Natural killer cell (primary cell): ENCODE data around the gene FOXP3. TPM values are rescaled to one million over a fixed set of nuclear protein-coding genes. Genes with fewer than 3 reads are reported as not detected.

ENCODE experiments used
- ATAC-seq, 3 donors: fragments of 150-1000 bp in 2 of 3; fragments of 200-7000 bp in 1 of 3; cut with Tn5 transposase; 1 replicate in 1 of 3; 2 replicates in 2 of 3; pipeline ENCODE4 v1.10.0; 2021; ENCODE audit warnings: mild to moderate bottlenecking in 2 of 3, moderate library complexity in 2 of 3
- DNase-seq, 2 donors: peaks; one replicate each; pipeline versions ENCODE4 v3.0.0 to v3.0.0-alpha.2; 2013 to 2021; ENCODE audit warnings: mixed read lengths in 1 of 2
- H3K27ac ChIP-seq: one replicate; pipeline ENCODE4 v1.5.1; 2013; ENCODE audit warnings: mild to moderate bottlenecking, low read length
- H3K27me3 ChIP-seq: one replicate; pipeline ENCODE4 v1.6.1; 2013; ENCODE audit warnings: low read length; ENCODE audit not compliant: control insufficient read depth, insufficient read depth
- H3K36me3 ChIP-seq: one replicate; pipeline ENCODE4 v1.6.1; 2013; ENCODE audit warnings: low read length; ENCODE audit not compliant: control insufficient read depth, insufficient read depth
- H3K4me1 ChIP-seq: one replicate; pipeline ENCODE4 v1.6.1; 2013; ENCODE audit warnings: low read length; ENCODE audit not compliant: control insufficient read depth, insufficient read depth
- H3K4me3 ChIP-seq: one replicate; pipeline ENCODE4 v1.5.1; 2013; ENCODE audit warnings: low read length
- H3K9me3 ChIP-seq: one replicate; pipeline ENCODE4 v1.6.1; 2013; ENCODE audit warnings: low read length; ENCODE audit not compliant: control insufficient read depth, insufficient read depth
- H3K27ac Mint-ChIP-seq, 2 donors: one replicate each; pipeline ENCODE4 v1.8.0; 2022; ENCODE audit warnings: mild to moderate bottlenecking in 2 of 2, mixed read lengths in 2 of 2, moderate library complexity in 1 of 2
- H3K27me3 Mint-ChIP-seq, 2 donors: one replicate each; pipeline ENCODE4 v1.8.0; 2022; ENCODE audit warnings: low read depth in 2 of 2, mixed read lengths in 2 of 2
- H3K36me3 Mint-ChIP-seq: one replicate; pipeline ENCODE4 v1.8.0; 2022; ENCODE audit warnings: mixed read lengths
- H3K4me1 Mint-ChIP-seq, 2 donors: one replicate each; pipeline ENCODE4 v1.8.0; 2022; ENCODE audit warnings: mixed read lengths in 2 of 2
- H3K4me3 Mint-ChIP-seq: one replicate; pipeline ENCODE4 v1.8.0; 2022; ENCODE audit warnings: mild to moderate bottlenecking, moderate library complexity, mixed read lengths
- H3K9me3 Mint-ChIP-seq, 2 donors: one replicate each; pipeline ENCODE4 v1.8.0; 2022; ENCODE audit warnings: mixed read lengths in 2 of 2
- CTCF ChIP-seq: fragments of 200-600 bp; IDR thresholded peaks from one replicate; pipeline ENCODE4 v1.8.0; 2022; ENCODE audit warnings: antibody characterized with exemption
- WGBS: methylation state at CpG from one replicate; pipeline ENCODE4 v1.1.7; 2013; ENCODE audit warnings: missing lambda C conversion rate; ENCODE audit not compliant: insufficient coverage; 5-methylcytosine and 5-hydroxymethylcytosine counted together
- intact Hi-C: fragments of 100-400 bp; cut with micrococcal nuclease; formaldehyde crosslinking; loops from one replicate; pipeline ENCODE4 v1.14.2; 2022
- total RNA-seq, 4 donors: library from RNA; stranded (reverse); fragments of 120-200 nt in 1 of 4; gene quantifications; one replicate each; pipeline versions ENCODE4 v1.2.3 to v1.2.4, GENCODE V29; 2013 to 2022

Gene FOXP3
- total RNA-seq, 3 donors from 2014 or later (not counting 1 experiment from before 2014, with no cell fraction given): 0.09 to 0.32 (median 0.20) TPM

- Mint-ChIP-seq H3K4me1 (peaks cover 8 to 20% of the 10 kb centered on the region in 2 donors), H3K27ac (no peak overlapping the region), H3K4me3 (no peak overlapping the region), H3K9me3 (no peaks in the 10 kb centered on the region), H3K36me3 (no peaks in the 10 kb centered on the region), H3K27me3 (no peaks in the 10 kb centered on the region)
- Histone ChIP-seq H3K27me3 (no peaks in the 10 kb centered on the region), H3K27ac (no peak overlapping the region), H3K4me1 (peaks cover 8% of the 10 kb centered on the region), H3K9me3 (no peaks in the 10 kb centered on the region), H3K36me3 (peaks cover 21% of the 10 kb centered on the region), H3K4me3 (no peak overlapping the region)
- no peak for TF ChIP-seq CTCF
- no peak for ATAC-seq
- WGBS: 92% methylated on average over 5 of the region's 6 CpGs
- intact Hi-C loops: no loop called here
- DNase-seq: no peak
Observed at GRCh38 chrX:49249071-49249470, 15.4 kb downstream of the FOXP3 start.

- peaks cover 8 to 20% of the 10 kb centered on the region in 2 donors for H3K4me1 Mint-ChIP-seq
- no peak overlapping the region for H3K4me3 Mint-ChIP-seq
- ATAC-seq (no peak), DNase-seq (no peak)
- no peaks in the 10 kb centered on the region for H3K27me3 Mint-ChIP-seq
- no peak overlapping the region for H3K4me3 ChIP-seq
- intact Hi-C loops: no loop called here
- H3K27me3 ChIP-seq: no peaks in the 10 kb centered on the region
- no peaks in the 10 kb centered on the region for H3K36me3 Mint-ChIP-seq
- H3K4me1 ChIP-seq: peaks cover 4% of the 10 kb centered on the region
- no peaks in the 10 kb centered on the region for H3K9me3 ChIP-seq
- H3K9me3 Mint-ChIP-seq: no peaks in the 10 kb centered on the region
- WGBS: 97% methylated on average over 28 of the region's 28 CpGs
- H3K36me3 ChIP-seq: peaks cover 27% of the 10 kb centered on the region
- H3K27ac Mint-ChIP-seq: no peak overlapping the region
- no peak for TF ChIP-seq CTCF
- no peak overlapping the region for H3K27ac ChIP-seq
Observed at GRCh38 chrX:49247916-49248811, 16.3 kb downstream of the FOXP3 start.

- Mint-ChIP-seq H3K36me3 (no peaks in the 10 kb centered on the region), H3K27ac (no peak overlapping the region)
- 96% methylated on average over 11 of the region's 11 CpGs for WGBS
Observed at GRCh38 chrX:49247346-49247745, 17.2 kb downstream of the FOXP3 start.

More at GRCh38 chrX:49247346-49247745, 17.2 kb downstream of the FOXP3 start:
- Histone ChIP-seq H3K27me3 (no peaks in the 10 kb centered on the region), H3K27ac (no peak overlapping the region), H3K4me1 (peaks cover 4% of the 10 kb centered on the region), H3K36me3 (peaks cover 34% of the 10 kb centered on the region), H3K4me3 (no peak overlapping the region), H3K9me3 (no peaks in the 10 kb centered on the region)
- H3K9me3 Mint-ChIP-seq: no peaks in the 10 kb centered on the region
- H3K4me3 Mint-ChIP-seq: no peak overlapping the region
- ATAC-seq (no peak), DNase-seq (no peak)
- no peak for TF ChIP-seq CTCF
- H3K27me3 Mint-ChIP-seq: no peaks in the 10 kb centered on the region
- H3K4me1 Mint-ChIP-seq: peaks cover 8 to 18% of the 10 kb centered on the region in 2 donors
- intact Hi-C loops: no loop called here
